Skeletal muscle tissue (tissue), 4 donors: Measurements from ENCODE around the gene NRXN3. TPM values are rescaled to one million over a fixed set of nuclear protein-coding genes. Genes with fewer than 3 reads are reported as not detected.

Experiments used
- H3K27ac ChIP-seq: one replicate; pipeline ENCODE4 v1.7.0; 2013; ENCODE audit warnings: mild to moderate bottlenecking, low read depth, low read length, inconsistent platforms
- H3K27me3 ChIP-seq, 3 donors: one replicate each; pipeline ENCODE4 v1.7.0; 2013; ENCODE audit warnings: low read length in 3 of 3; ENCODE audit not compliant: control insufficient read depth in 3 of 3, insufficient read depth in 3 of 3
- H3K36me3 ChIP-seq, 3 donors: one replicate each; pipeline ENCODE4 v1.7.0; 2013; ENCODE audit warnings: low read length in 3 of 3; ENCODE audit not compliant: control insufficient read depth in 3 of 3, insufficient read depth in 3 of 3
- H3K4me1 ChIP-seq, 3 donors: one replicate each; pipeline ENCODE4 v1.7.0; 2013; ENCODE audit warnings: low read length in 3 of 3, mild to moderate bottlenecking in 3 of 3; ENCODE audit not compliant: control insufficient read depth in 3 of 3, insufficient read depth in 3 of 3
- H3K4me3 ChIP-seq, 3 donors: one replicate each; pipeline ENCODE4 v1.7.0; 2013; ENCODE audit warnings: low read length in 3 of 3
- H3K9ac ChIP-seq, 3 donors: one replicate each; pipeline ENCODE4 v1.7.0; 2013; ENCODE audit warnings: low read length in 3 of 3, mild to moderate bottlenecking in 3 of 3, moderate library complexity in 2 of 3, low read depth in 1 of 3
- H3K9me3 ChIP-seq, 3 donors: one replicate each; pipeline ENCODE4 v1.7.0; 2013; ENCODE audit warnings: low read length in 3 of 3; ENCODE audit not compliant: control insufficient read depth in 3 of 3
- total RNA-seq: library from RNA; depleted of rRNA; stranded (reverse); fragments of >200 nt; gene quantifications from one replicate; pipeline ENCODE4 v1.2.3, GENCODE V29; 2014
- donor health status: Osteomylitis.

Gene NRXN3
- total RNA-seq, 1 donor from 2014 or later: 0.52 TPM

DNA sequence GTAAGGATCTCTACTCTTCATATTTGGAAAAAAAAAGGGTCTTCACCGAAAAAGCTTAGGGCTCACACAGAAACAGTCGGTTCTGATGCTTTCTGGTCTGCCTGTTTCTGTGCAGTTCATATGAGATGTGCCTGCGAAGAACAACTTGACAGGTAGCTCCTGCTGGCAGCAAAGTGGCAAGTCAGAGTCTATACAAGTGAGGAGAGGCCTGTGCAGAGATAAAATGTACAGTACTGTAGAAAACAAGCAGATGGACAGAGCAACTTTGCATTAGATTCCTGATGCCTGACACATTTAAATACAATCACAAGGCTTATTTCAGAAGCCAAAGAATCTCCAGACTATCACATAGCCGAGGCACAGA, 1105.1 kb downstream of the NRXN3 start:
- no peaks in the 10 kb centered on the region for H3K36me3 ChIP-seq
- H3K9ac ChIP-seq: no peak overlapping the region
- no peak overlapping the region for H3K4me3 ChIP-seq
- peaks cover 15 to 23% (median 21%) of the 10 kb centered on the region in 3 donors for H3K4me1 ChIP-seq
- no peaks in the 10 kb centered on the region for H3K9me3 ChIP-seq
- H3K27me3 ChIP-seq: peaks cover 11 to 19% (median 12%) of the 10 kb centered on the region in 3 donors
- H3K27ac ChIP-seq: no peak overlapping the region

GRCh38 chr14:79278286-79278797, 1108.2 kb downstream of the NRXN3 start:
- Histone ChIP-seq H3K4me3 (peak overlapping the region; percentile 69 to 79 (median 78)), H3K9me3 (no peaks in the 10 kb centered on the region), H3K27ac (no peak overlapping the region), H3K9ac (peak overlapping the region in 2 of 3 donors; percentile 53 to 76), H3K36me3 (no peaks in the 10 kb centered on the region), H3K27me3 (peaks cover 18 to 29% (median 23%) of the 10 kb centered on the region in 3 donors), H3K4me1 (peaks cover 15 to 24% (median 23%) of the 10 kb centered on the region in 3 donors)

DNA sequence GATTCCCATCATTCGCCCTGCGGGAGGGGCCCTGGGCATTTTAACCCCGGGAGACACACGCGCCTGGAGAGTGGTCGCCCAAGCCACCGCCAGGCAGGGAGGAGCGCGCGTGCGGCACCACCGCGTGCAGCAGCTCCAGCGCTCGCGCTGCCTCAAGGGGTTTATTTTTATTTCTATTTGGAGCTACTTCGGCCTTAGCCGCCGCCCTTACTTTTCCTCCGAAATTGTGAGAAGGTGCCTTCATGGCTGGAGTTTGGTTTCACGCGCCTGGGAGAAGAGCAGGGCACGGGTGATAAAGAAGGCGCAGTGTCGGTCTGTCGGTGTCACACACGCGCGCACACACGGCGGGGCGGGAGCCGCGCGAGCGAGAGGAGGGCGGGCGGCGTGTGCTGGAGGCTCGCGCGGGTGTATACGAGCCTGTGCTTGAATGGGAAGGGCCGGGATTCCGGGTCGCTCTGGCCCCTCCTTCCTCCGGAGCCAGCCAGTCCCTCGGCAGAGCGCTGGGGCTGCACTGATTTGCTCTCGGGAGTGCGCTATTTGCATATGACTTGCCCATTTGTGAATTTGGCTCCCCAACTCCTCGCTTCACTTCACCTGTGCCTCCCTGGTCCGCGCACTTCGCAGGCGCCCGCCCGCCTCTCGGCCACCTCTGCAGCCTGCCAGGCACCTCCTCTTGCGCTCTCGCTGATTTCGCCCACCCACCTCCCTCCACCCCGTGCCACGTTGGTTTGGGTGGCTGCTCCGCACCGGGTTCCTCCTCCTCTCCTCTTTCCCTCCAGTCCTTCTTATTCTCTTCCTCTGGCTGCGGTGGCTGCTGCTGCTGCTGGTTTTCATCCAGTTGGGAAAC, 1108.8 kb downstream of the NRXN3 start:
- no peak overlapping the region for H3K27ac ChIP-seq
- peak overlapping the region; percentile 69 to 79 (median 78) for H3K4me3 ChIP-seq
- peaks cover 15 to 24% (median 23%) of the 10 kb centered on the region in 3 donors for H3K4me1 ChIP-seq
- H3K9ac ChIP-seq: peak overlapping the region in 2 of 3 donors; percentile 53 to 76
- peaks cover 21 to 29% (median 26%) of the 10 kb centered on the region in 3 donors for H3K27me3 ChIP-seq
- no peaks in the 10 kb centered on the region for H3K9me3 ChIP-seq
- no peaks in the 10 kb centered on the region for H3K36me3 ChIP-seq

GRCh38 chr14:79279645-79280597, 1109.7 kb downstream of the NRXN3 start:
- H3K4me3 ChIP-seq: peak overlapping the region; percentile 69 to 79 (median 78)
- peaks cover 15 to 24% (median 23%) of the 10 kb centered on the region in 3 donors for H3K4me1 ChIP-seq
- H3K27ac ChIP-seq: no peak overlapping the region
- H3K27me3 ChIP-seq: peaks cover 21 to 29% (median 26%) of the 10 kb centered on the region in 3 donors
- H3K9me3 ChIP-seq: no peaks in the 10 kb centered on the region
- H3K9ac ChIP-seq: peak overlapping the region in 1 of 3 donors; percentile 40
- H3K36me3 ChIP-seq: no peaks in the 10 kb centered on the region

DNA sequence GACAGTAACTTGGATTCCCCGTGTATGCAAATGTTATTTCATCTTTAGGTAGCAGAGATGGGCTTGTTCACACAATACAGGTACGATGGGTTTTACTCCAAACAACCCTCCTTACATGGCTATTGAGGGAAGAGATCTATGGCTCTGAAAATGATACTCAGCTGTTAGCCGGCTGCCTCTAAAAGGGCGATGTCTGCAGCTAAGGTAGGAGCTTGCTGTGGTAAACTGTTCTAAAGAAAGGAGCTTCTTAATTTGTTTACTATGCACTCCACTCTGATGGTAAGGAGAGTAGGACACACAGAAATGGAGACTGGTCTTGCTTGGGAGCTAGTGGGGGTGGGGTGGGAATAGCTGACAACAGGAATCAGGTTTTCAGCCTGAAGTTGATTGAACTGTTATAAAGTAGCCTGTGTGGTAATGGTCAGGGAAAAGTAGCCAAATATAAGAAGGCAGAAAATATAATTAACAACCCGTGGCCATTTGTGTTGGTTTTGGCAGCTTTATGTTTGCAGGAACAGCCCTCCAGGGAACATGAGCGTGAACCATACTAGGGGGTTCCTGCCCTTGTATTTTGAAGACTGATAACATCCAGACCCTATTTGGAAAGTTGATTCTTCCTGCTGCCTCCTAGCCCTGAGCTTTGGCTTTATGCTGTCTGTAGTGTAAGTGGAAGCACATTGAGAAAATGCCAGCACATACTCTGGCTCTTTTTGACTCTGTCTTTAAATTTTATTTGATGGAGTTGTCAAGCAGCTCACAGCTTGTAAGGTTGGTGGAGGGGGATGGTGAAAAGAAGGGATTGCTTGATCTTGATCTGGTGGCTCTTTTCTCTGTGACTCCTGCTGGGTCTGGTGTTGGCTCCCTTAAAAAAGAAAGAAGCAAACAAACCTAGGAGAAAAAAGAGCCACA, 1111.3 kb downstream of the NRXN3 start:
- Histone ChIP-seq H3K27me3 (peaks cover 21 to 32% (median 26%) of the 10 kb centered on the region in 3 donors), H3K4me1 (peaks cover 15 to 24% (median 23%) of the 10 kb centered on the region in 3 donors), H3K36me3 (no peaks in the 10 kb centered on the region), H3K9me3 (no peaks in the 10 kb centered on the region), H3K4me3 (no peak overlapping the region), H3K27ac (no peak overlapping the region), H3K9ac (no peak overlapping the region)

DNA sequence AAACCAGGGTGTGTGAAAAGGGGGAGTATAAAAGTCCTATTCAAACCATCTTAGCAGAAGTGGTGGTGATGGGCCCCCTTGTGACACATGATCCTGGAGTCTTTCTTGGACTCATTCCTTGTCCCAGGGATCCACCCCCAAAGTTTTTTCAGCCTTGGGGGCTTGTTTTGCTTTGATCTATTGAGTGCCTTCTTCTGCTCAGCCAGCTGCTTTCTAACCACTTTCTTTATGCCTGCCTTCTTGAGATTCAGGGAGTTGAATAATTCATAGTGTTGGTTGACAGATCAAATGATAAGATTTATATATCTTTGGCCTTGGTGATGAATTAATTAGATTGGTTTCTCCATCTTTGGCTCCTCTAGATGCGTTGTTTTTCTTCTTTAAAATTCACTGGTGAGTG, 1114.4 kb downstream of the NRXN3 start:
- Histone ChIP-seq H3K9ac (no peak overlapping the region), H3K4me1 (peaks cover under 1 to 8% (median 8%) of the 10 kb centered on the region in 3 donors), H3K36me3 (no peaks in the 10 kb centered on the region), H3K27ac (no peak overlapping the region), H3K27me3 (peaks cover 10 to 27% (median 13%) of the 10 kb centered on the region in 3 donors), H3K4me3 (no peak overlapping the region), H3K9me3 (no peaks in the 10 kb centered on the region)

DNA sequence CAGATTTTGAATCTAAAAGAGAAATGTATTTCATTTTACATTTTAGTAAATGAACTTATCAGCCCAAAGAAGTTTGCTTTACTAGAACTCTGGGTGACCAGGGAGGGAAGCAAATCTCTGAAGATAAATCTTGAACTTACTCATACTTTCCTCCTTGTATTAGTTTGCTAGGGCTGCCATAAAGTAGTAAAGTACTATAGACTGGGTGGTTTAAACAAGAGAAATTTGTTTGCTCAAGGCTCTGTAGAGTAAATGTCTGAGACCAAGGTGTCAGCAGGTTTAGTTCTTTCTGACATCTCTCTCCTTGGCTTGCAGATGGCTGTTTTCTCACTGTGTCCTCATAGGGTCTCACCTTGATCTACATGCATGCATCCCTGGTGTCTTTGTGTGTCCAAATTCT, 1115.1 kb downstream of the NRXN3 start:
- Histone ChIP-seq H3K27ac (no peak overlapping the region), H3K4me1 (peaks cover 0 to 2% (median 1%) of the 10 kb centered on the region in 3 donors), H3K36me3 (no peaks in the 10 kb centered on the region), H3K9me3 (no peaks in the 10 kb centered on the region), H3K4me3 (no peak overlapping the region), H3K27me3 (peaks cover 7 to 21% (median 10%) of the 10 kb centered on the region in 3 donors), H3K9ac (no peak overlapping the region)

DNA sequence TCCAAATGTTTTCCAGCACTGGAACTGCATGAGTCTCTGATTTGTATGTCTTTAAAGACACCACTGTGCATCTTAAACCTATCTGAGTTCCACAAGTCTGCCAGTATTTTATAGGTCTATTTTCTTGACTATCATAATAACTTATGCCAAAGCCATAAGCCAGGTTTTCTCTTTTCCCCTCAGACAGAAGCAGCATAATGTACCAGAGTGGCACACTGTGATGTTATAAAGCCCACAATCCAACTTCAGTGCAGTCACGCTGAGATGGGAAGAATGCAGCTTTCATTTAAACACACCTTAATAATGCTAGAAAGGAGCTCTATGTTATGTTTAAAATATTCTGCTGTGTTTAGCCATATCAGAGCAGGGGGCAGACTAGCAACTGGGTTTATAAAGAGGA, 1117.8 kb downstream of the NRXN3 start:
- H3K9ac ChIP-seq: no peak overlapping the region
- peaks cover 3 to 5% (median 3%) of the 10 kb centered on the region in 3 donors for H3K27me3 ChIP-seq
- H3K4me1 ChIP-seq: no peaks in the 10 kb centered on the region
- no peaks in the 10 kb centered on the region for H3K9me3 ChIP-seq
- H3K4me3 ChIP-seq: no peak overlapping the region
- H3K27ac ChIP-seq: no peak overlapping the region
- H3K36me3 ChIP-seq: no peaks in the 10 kb centered on the region
